IMR-90 (cell line): ENCODE data around the gene METTL15.

Source experiments
- CTCF ChIP-seq: conservative IDR thresholded peaks from 2 replicates; pipeline ENCODE4 v1.5.1; 2012; ENCODE audit warnings: mild to moderate bottlenecking, low read depth, low read length, improper control_type of control experiment
- MAFK ChIP-seq: IDR thresholded peaks from 2 replicates; pipeline ENCODE4 v1.6.1; 2012; ENCODE audit warnings: low read depth, low read length, improper control_type of control experiment
- TF ChIP-seq, protein P1 (sequence below): fragments of 150-350 bp; IDR thresholded peaks from 2 replicates; pipeline ENCODE4 v1.6.1; 2016; ENCODE audit warnings: low read depth, mild to moderate bottlenecking, low read length, moderate library complexity, borderline replicate concordance

DNA sequence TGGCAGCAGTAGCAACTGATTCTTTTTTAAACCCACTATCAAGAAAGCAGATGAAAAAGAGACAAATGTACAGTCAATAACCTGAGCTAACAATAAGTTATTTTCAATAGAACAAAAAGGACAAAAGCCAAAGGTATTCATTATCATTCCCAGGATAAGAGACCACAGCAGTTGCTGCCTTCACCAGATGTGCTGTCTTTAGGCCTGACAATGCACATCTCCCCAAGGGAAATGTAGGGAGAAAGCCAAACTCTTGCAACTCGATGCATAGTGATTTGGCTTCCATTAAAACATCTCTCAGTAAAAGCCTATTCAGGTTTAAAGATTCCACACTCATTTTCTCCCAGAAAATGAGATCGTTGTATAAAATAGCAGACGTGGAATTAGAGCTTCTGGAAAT, 210.7 kb downstream of the METTL15 start:
- TF ChIP-seq CTCF (no peak), MAFK (no peak)
- TF ChIP-seq, protein P1, sequence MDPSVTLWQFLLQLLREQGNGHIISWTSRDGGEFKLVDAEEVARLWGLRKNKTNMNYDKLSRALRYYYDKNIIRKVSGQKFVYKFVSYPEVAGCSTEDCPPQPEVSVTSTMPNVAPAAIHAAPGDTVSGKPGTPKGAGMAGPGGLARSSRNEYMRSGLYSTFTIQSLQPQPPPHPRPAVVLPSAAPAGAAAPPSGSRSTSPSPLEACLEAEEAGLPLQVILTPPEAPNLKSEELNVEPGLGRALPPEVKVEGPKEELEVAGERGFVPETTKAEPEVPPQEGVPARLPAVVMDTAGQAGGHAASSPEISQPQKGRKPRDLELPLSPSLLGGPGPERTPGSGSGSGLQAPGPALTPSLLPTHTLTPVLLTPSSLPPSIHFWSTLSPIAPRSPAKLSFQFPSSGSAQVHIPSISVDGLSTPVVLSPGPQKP: no peak
